HUDEP-2 (cell line): ENCODE results near the gene TUBGCP2.

Experiments
- DNase-seq, 76 experiments: peaks; one replicate each; lab custom pipeline; 2025; ENCODE audit not compliant: unreplicated experiment in 76 of 76; lab: John Stamatoyannopoulos, UW

Gene TUBGCP2

DNA sequence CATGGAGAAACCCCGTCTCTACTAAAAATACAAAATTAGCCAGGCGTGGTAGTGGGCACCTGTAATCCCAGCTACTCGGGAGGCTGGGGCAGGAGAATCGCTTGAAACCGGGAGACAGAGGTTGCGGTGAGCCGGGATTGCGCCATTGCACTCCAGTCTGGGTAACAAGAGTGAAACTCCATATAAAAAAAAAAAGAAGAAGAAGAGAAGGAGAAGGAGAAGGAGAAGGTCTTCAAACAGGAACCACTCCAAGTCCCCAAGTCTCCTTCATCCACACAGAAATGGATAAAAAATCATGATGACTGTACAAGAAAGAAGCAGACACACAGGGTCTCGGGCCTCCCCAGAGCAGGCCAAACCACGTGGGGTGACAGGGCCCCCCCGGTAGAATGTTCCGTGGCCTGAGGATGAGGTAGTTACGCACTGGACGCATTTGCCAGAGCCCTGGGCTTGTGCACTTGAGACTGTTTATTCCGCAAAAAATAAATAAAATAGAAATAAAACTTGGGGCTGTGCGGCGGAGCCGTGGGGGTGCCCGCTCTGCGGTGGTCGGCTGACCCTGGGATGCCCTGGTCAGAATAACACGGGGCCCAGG, 55.2 kb downstream of the TUBGCP2 start:
- DNase-seq, result no peak

- no peak for DNase-seq
These were observed 56.5 kb downstream of the TUBGCP2 start for GRCh38 chr10:133252223-133252552.

DNA sequence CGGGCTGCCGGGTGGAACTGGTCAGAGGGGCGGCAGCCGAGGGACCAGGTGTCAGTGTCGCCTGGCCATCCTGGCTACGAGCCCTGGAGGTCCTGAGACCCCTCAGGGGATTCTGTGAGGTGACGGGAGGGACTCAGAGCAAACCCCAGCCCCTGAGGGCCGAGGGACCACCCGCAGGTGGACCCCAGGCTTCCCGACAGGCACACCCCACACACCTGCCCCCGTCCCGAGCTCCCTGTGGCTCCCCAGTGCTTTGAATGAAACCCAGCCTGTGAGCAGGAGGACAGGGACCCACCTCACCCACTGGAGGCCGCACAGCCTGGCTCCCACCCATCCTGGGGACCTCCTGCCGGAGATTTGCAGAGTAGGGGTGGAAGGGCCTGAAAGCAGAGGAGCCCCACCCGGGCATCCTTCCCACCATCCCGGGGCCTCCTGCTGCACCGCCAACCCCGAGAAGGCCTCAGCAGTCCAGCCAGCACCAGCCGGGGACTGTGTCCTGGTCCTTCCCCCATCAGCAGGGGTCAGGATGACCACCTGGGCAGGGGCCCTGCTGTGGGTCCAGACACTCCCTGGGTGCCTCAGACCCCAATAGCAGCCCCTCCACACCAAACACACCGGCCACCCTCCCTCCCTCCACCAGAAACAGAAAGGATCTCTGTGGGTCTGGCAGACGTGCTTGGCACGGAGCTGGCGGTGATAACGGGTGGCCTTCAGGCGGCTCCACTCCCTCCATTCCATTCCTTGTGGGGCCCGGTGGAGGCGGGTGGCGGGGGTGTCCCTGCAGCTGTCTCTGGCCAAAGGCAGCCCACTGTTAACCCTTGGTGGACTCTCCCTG, 57.1 kb downstream of the TUBGCP2 start:
- DNase-seq, result peak in 21 of 76 experiments; percentile 11 to 48 (median 25)

DNA sequence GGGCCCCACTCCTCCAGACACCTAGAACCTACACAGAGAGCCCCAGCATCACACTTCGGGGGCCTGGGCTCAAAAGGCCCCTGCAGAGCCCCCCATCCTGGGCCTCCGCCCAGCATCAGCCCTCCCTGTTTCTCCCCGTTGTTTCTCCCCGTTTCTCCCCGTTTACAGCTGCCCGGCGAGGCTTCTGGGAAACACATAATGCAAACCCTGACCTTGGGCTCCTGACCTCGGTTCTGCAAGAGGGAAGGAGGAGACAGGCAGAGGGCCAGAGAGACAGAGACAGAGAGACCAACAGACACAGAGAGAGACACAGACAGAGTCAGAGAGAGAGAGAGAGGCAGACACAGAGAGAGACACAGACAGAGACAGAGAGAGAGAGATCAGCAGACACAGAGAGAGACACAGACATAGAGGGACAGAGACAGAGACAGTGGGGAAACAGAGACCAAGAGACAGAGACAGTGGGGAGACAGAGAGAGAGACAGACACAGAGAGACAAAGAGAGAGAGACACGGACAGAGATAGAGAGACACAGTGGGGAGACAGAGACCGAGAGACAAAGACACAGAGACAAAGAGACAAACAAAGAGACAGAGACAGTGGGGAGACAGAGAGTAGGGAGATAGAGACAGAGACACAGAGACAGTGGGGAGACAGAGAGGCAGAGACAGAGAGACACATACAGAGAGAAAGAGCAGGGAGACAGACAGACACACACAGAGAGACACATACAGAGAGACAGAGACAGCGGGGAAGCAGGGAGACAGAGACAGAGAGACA, 58.5 kb downstream of the TUBGCP2 start:
- DNase-seq, result peak in 12 of 76 experiments; percentile 3 to 38 (median 18)

DNA sequence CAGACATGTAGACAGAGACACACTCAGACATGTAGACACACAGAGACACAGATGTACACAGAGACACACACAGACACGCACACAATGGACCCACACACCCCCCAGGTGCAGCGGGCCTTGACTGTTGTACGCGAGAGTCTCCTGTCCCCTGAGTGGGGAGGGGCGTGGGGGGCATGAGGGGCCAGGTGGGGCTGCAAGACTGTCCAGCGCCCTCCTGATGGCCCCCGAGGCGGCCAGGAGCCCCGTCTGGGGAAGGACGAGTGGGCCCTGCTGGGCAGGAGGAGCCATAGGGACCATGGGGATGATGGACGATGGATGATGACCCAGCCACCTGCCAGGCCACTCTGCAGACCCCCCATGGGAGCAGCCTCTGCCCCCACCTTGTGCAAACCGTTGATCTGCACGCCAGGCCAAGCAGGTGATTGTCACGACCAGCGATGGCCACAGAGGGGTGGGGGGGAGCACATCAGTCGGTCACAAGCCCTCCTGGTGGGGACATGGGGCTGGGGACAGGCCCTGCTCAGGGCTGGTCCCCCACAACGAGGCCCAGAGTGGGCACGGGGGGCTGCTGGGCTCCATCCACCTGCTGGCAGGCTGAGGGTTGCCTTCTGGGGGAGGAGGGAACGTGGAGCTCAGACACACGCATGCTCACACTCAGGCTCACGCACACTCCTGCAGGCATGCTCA, 59.4 kb downstream of the TUBGCP2 start:
- DNase-seq, result peak in 1 of 76 experiments; percentile 9

- DNase-seq, result no peak
These were observed 60.3 kb downstream of the TUBGCP2 start for GRCh38 chr10:133248334-133248715.

DNA sequence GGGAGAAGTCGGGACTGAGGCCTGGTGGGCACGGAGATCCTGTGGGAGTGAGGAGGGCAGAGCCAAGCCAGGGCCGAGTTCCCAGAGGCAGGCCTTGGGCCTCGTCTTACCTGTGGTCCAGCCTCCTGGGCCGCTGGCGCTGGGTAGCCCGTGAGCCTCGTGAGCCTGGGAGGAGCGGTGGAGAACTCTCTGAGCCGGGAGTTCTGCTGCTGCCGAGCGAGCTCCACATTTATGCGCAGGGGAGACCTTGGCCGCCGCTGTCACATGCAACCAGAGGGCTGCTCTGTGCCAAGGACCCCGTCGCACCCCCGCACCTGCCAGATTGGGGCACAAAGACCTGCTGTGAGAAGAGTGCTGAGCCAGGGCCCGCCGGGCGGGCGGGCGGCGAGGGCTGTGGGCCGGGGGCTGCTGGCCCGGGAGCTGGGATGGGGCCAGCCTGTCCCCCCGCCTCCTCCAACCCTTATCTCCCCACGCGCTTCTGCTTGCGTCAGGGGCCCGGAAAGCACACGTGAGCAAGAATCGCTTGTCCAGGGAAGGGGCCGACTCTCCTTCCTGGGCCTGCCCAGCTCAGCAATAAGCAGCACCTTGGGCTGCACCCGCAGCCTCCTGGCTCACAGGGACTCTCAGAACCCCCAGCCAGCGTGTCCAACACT, 60.9 kb downstream of the TUBGCP2 start:
- no peak for DNase-seq

- DNase-seq, result no peak
These were observed 62.4 kb downstream of the TUBGCP2 start for GRCh38 chr10:133246236-133246626.

DNA sequence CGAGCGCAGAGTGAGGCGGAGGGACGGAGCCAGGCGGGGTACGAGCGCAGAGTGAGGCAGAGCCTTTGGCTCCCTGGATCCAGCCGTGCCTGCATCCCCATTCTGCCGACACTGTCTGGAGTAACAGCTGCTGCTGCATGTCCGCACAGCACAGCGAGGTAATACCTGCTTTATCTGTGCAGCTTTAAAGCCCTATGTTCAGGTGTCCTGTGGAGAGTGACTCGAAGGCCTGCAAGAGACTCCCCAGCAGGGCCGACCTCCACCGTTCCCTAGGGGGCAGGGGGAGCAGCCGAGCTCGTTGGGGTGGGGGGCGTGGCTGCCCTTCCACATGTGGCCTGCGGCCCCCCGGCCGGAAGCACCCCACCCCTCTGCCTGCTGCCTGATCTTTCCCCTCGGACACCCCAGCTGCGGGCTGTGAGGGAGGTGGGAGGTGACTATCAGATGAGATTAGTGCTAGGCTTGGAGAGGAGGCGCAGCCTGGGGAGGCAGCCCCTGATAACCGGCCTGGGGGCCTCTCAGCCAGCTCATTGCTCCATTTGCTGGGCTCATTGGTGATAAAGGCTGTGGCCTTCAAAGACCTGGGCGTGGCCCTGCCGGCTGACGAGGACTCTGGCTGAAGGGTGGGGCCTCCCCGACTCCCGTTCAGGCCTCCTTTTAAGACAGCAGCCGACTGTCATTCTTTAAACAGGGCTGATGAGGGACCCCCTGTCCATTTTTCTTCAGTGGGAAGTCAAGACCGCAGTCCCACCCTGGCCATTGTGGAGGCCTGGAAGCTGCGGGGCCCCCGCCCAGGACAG, 63.0 kb downstream of the TUBGCP2 start:
- peak in 75 of 76 experiments; percentile 46 to 98 (median 93) for DNase-seq

DNA sequence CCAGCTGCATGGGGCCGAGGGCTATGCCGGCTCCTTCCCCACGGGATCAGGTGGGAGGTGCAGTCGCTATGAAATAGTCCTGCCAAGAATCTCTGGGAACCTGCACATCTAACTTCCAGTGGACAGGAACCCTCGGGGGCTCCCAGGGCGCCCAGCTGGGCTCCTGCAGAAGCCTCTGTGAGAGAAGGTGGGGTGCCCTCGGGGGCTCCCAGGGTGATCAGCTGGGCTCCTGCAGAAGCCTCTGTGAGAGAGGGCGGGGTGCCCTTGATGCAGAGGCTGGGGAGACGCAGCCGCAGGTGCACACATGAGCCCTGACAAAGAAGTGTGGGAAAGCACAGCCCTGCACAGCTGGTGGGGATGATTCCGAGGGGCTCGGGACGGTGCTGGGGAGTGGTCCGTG, 65.1 kb downstream of the TUBGCP2 start:
- no peak for DNase-seq

- peak in 1 of 76 experiments; percentile 12 for DNase-seq
These were observed 65.9 kb downstream of the TUBGCP2 start for GRCh38 chr10:133242611-133243356.

DNA sequence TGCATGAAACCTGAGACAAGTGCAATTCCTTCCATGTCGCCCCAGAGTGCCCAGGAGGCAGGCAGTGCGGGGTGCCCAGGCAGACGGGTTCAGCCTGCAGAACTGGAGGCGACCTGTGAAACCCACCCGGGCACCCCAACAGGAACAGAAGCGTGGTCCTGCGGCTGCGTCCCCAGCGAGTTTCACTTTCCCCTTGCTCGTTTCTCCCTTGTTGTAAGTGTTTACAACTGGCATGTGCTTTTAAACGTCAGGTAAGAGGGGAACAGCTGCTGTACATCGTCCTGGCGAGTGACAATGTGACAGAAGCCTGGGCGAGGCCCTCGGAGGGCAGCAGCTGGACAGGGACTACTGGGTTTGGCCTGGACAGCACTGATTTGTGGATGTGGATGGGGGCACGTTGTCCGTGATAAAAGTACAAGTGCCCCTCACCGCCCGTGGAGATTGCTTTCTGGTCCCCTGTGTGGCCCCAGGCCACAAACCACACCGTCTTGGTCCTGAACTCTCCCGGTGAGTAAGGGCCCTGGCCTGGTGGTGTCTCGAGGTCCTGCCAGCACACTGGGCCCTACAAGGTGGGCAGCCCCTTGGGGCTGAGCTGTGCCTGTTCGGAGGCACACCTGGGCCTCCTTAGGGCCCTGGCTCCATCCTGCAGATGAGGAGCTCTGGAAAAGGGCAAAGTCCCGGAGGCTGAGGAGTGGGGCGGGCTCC, 67.0 kb downstream of the TUBGCP2 start:
- no peak for DNase-seq

GRCh38 chr10:133239990-133240389, 68.7 kb downstream of the TUBGCP2 start:
- DNase-seq, result no peak

DNA sequence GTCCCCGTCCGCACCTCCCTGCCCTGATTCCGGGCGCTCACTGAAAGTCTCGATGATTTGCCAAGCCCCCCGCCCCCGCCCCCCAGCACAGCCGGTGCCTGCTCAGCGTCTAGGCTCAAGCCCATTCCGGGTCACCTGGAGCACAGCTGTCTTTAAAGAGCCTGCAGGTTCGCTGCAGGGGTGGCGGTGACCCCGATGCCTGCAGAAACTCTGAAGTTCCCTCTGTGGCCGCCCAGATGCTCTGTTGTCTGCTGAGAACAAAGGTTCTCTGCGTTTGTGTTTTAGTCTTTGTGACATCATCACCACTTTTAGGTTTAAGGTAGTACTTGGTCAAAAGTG, 70.2 kb downstream of the TUBGCP2 start:
- DNase-seq, result no peak

GRCh38 chr10:133237588-133238465, 70.8 kb downstream of the TUBGCP2 start, which contains the start of gene VENTX:
VENTX (plus strand) TSS chr10:133237855; CDS start chr10:133237915, 60 bp downstream.
- peak in 3 of 76 experiments; percentile 11 to 28 (median 15) for DNase-seq

- DNase-seq, result no peak
These were observed 71.5 kb downstream of the TUBGCP2 start for GRCh38 chr10:133237241-133237587.

- DNase-seq, result no peak
These were observed 72.1 kb downstream of the TUBGCP2 start for GRCh38 chr10:133236401-133237240.
